Mucosa of gallbladder (tissue), 1 donor: ENCODE measurements around the gene NAA16. TPM values are rescaled to one million over a fixed set of nuclear protein-coding genes. Genes with fewer than 3 reads are reported as not detected.
"Not testable (repeated sequence)": the region's sequence is repeated elsewhere in the genome, so short reads cannot be mapped to it uniquely, and the experiment has no call there.

Source experiments
- DNase-seq: peaks from one replicate; pipeline ENCODE4 v3.0.0-alpha.2; 2020; ENCODE audit warnings: low spot score
- total RNA-seq: library from RNA; stranded (reverse); gene quantifications from one replicate; pipeline ENCODE4 v1.2.1, GENCODE V29; 2021
- donor health status: DM: no; HTN: no; CAD: no.

NAA16 gene
- total RNA-seq, 1 donor from 2014 or later, result 22.2 TPM

- DNase-seq, result no peak
Observed at GRCh38 chr13:41409611-41410010, 98.5 kb downstream of the NAA16 start.

- DNase-seq, result no peak
Observed at GRCh38 chr13:41411060-41411459, 100.0 kb downstream of the NAA16 start.

DNA sequence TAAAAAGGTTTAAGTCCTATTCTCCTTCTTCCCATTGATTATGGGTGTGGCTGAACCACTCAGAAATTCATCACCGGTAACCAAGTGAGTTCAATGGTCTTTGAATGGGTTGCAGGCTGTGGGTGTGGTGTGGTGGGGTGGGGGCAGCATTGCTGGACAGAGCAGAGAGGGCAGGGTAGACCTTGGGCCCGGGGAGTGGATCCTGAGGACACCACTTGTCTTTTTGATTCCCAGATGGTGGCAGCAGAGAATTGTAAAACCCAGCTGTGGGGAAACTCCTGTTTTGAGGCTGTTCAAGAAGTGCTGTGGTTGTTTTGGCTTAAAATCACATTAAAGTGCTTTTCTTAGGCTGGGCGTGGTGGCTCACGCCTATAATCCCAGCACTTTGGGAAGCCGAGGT is 100.5 kb downstream of the NAA16 start:
- no peak for DNase-seq

DNA sequence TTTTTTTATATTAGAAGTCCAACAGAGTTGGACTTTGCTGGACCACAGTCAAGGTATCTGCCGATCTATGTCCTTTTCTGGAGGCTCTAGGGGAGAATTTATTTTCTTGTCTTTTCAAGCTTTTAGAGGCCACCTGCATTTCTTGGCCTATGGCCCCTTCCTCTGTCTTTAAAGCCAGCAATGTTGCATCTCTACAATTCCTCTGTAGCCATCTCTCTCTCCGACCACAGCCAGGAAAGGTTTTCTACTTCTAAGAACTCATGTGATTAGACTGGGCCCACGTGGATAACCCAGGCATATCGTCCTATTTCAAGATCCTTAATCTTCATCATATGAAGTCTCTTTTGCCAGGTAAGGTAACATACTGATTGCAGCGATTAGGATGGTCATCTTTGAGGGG is 102.8 kb downstream of the NAA16 start:
- DNase-seq, result no peak

- no peak for DNase-seq
Observed at GRCh38 chr13:41416276-41416675, 105.2 kb downstream of the NAA16 start.

- DNase-seq, result no peak
Observed at GRCh38 chr13:41418027-41418426, 107.0 kb downstream of the NAA16 start.

DNA sequence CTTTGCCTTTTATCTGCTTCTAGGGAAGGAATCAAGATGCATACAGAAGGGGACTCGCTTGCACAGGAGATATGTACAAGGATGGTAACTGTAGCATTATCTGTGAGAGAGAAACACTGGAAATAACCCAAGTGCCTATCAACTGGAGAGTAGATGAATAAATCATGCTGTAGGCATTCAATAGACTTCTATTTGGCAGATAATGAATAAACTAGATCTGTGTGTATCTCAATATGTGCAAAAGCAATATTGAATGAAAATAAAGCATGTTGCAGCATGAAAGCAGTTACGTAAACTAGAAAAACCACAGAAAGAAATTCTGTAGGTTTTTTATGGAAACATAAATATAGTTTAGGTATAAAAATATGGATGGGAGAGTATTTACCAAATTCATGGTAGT is 107.7 kb downstream of the NAA16 start:
- DNase-seq, result no peak

DNA sequence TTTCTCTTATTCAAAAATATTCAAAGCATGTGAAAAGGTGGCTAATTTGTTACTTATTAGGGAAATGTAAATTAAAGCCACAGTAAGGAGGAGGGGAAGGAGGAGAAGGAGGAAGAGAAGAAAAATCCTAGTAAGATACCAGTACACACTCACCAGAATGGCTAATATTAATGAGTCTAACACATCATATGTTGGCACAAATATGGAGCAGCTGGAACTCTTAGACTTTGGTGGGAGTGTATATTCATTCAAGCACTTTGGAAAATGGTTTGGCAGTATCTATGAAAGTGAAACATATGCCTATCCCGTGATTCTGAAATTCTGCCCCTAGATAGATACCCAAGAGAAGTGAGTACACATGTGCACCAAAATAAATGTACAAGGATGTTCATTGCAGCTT is 108.1 kb downstream of the NAA16 start:
- DNase-seq, result no peak

- DNase-seq, result no peak
Observed at GRCh38 chr13:41420146-41420545, 109.1 kb downstream of the NAA16 start.

GRCh38 chr13:41421330-41421729 is 110.3 kb downstream of the NAA16 start:
- not testable (repeated sequence) for DNase-seq

DNA sequence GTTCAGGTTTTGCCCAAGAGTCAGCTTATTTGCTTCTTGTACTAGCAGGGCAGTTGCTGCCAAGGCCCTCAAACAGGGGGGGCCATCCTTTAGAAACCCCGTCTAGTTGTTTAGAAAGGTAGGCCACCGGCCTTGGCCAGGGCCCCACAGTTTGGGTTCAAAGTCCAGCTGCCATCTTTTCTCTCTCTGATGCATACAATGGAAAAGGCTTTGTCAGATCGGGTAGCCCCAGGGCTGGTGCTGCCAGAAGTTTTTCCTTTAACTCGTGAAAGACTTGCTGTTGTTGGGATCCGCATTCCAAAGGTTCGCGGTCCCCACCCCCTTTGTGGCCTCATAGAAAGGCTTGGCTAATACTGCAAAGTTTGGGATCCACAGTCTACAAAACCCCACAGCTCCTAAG is 110.9 kb downstream of the NAA16 start:
- peak; percentile 28 for DNase-seq

DNA sequence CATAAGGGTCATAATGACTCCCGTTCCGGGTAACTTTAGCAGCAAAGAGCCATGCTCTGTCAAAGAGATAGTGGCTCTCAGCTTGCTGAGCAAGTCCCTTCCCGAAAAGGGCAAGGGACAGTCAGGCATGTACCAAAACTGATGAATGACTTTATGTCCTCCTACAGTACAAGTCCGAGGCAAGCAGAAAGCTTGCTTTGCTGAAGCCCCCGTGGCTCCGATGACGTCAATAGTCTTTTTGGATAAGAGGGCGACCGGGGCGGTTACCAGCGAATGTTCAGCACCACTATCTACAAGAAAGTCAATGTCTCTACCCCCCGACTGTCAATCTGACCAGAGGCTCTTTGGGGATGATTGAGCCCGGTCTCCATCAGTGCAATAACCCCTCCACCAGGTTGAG is 112.2 kb downstream of the NAA16 start:
- not testable (repeated sequence) for DNase-seq

DNA sequence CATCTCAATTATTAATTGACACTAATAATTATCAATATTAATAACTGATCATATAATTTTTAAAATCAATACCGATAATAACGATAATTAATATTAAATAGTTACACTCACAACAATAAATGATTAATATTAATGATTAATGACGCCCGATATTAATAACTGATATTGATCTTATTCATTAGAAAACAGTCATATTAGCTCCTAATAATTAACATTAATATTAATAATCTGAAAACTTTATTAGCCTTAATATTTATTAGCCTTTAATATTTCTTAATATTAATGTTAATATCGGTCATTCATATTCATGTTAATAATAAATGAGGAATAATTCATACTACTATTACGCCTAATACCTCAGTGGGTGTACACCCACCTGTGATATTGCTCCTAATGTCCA is 113.6 kb downstream of the NAA16 start:
- not testable (repeated sequence) for DNase-seq

DNA sequence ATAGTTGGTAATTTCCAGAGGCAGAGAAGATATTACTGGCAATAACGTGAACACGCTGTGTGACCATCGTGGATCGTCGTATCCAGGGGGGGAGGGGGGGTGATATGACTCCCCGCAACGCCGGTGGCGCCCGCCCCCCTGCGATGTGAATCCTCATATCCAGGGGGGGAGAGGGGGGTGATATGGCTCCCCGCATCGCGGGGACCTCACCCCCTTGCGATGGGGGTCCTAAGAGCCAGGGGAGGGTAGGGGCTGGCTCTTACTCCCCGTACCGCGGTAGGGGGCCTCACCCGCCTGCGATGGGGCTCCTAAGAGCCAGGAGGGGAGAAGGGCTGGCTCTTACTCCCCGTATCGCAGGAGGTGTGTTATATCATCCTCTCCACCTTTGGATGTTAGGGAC is 115.0 kb downstream of the NAA16 start:
- no peak for DNase-seq

Other genes with a start within 250 kb of the NAA16 start
- gene WBP4, start 249.8 kb upstream of the NAA16 start, total RNA-seq, result 9.5 TPM
- gene KBTBD6, start 178.5 kb upstream of the NAA16 start, total RNA-seq, result 6.8 TPM
- gene KBTBD7, start 116.7 kb upstream of the NAA16 start, total RNA-seq, result 11.3 TPM
- gene MTRF1, start 47.7 kb upstream of the NAA16 start, total RNA-seq, result 22.3 TPM
- 38.8 TPM for gene RGCC, start 146.3 kb downstream of the NAA16 start, total RNA-seq